B cell (primary cell): ENCODE data around the gene S100A4. TPM values are rescaled to one million over a fixed set of nuclear protein-coding genes. Genes with fewer than 3 reads are reported as not detected.
A peak's percentile ranks its signal among the peaks of the same experiment; 100 is the strongest.

ENCODE experiments used
- ATAC-seq: fragments of 200-7000 bp; cut with Tn5 transposase; one replicate; pipeline ENCODE4 v1.10.0; 2021; ENCODE audit warnings: low read depth, mild to moderate bottlenecking, moderate number of reproducible peaks, moderate library complexity
- CTCF ChIA-PET: fragments of 350-600 bp; sonication (Branson Sonifier 250); formaldehyde crosslinking; loops from one replicate; lab custom pipeline; 2021; ENCODE audit warnings: antibody characterized with exemption, inconsistent platforms; lab: Charles Lee
- POLR2A ChIA-PET: fragments of 350-600 bp; sonication (Branson Sonifier 250); formaldehyde crosslinking; loops from one replicate; lab custom pipeline; 2021; ENCODE audit warnings: antibody characterized with exemption; lab: Charles Lee
- DNase-seq: peaks from one replicate; pipeline ENCODE4 v3.0.0; 2013
- H2AFZ ChIP-seq: 2 replicates; pipeline ENCODE4 v1.6.1; 2012; ENCODE audit warnings: mild to moderate bottlenecking, low read depth, low read length; ENCODE audit not compliant: insufficient read depth, poor library complexity, severe bottlenecking
- H3K27ac ChIP-seq, 2 donors: 1 replicate in 1 of 2; 2 replicates in 1 of 2; pipeline ENCODE4 v1.5.1; 2012 to 2013; ENCODE audit warnings: low read length in 2 of 2, mild to moderate bottlenecking in 2 of 2, moderate library complexity in 1 of 2
- H3K27me3 ChIP-seq, 4 experiments: fragments of 200-600 bp in 1 of 4; sonication (generic) in 1 of 4; replicated peaks in 1 of 4; 1 replicate in 2 of 4; 2 replicates in 2 of 4; pipeline versions ENCODE4 v1.6.1 to v1.7.0; 2013 to 2016; ENCODE audit warnings: low read length in 3 of 4, mild to moderate bottlenecking in 2 of 4, mixed read lengths in 1 of 4, moderate library complexity in 1 of 4; ENCODE audit not compliant: insufficient read depth in 4 of 4, control insufficient read depth in 3 of 4; ENCODE audit errors: control extremely low read depth in 1 of 4
- H3K36me3 ChIP-seq, 2 experiments: replicated peaks in 1 of 2; 1 replicate in 1 of 2; 2 replicates in 1 of 2; pipeline versions ENCODE4 v1.6.1 to v1.7.1; 2013; ENCODE audit warnings: low read length in 1 of 2; ENCODE audit not compliant: insufficient read depth in 2 of 2, control insufficient read depth in 1 of 2; ENCODE audit errors: control extremely low read depth in 1 of 2, extremely low read depth in 1 of 2
- H3K4me1 ChIP-seq, 2 donors: fragments of 200-600 bp in 1 of 2; sonication (generic) in 1 of 2; 1 replicate in 1 of 2; 2 replicates in 1 of 2; pipeline versions ENCODE4 v1.5.1 to v1.6.1; 2013 to 2017; ENCODE audit warnings: low read length in 2 of 2; ENCODE audit not compliant: control insufficient read depth in 2 of 2, insufficient read depth in 2 of 2
- H3K4me2 ChIP-seq: replicated peaks from 2 replicates; pipeline ENCODE3; 2012; ENCODE audit warnings: mild to moderate bottlenecking, low read depth, low read length; ENCODE audit not compliant: poor library complexity, severe bottlenecking
- H3K4me3 ChIP-seq, 5 experiments: fragments of 200-600 bp in 1 of 5; sonication (generic) in 1 of 5; 1 replicate in 3 of 5; 2 replicates in 2 of 5; pipeline versions ENCODE4 v1.5.1 to v1.7.0; 2011 to 2016; ENCODE audit warnings: low read length in 4 of 5, mild to moderate bottlenecking in 4 of 5, low read depth in 2 of 5, control low read depth in 1 of 5, moderate library complexity in 1 of 5; ENCODE audit not compliant: insufficient read depth in 1 of 5; ENCODE audit errors: control extremely low read depth in 1 of 5, extremely low read depth in 1 of 5
- H3K79me2 ChIP-seq: fragments of 200-600 bp; sonication (generic); one replicate; pipeline ENCODE4 v1.6.0; 2016; ENCODE audit warnings: low read length; ENCODE audit not compliant: control insufficient read depth, insufficient read depth
- H3K9ac ChIP-seq: fragments of 200-600 bp; sonication (generic); 2 replicates; pipeline ENCODE4 v1.6.1; 2017; ENCODE audit warnings: mild to moderate bottlenecking, low read length, moderate library complexity
- H3K9me3 ChIP-seq, 3 donors: one replicate each; pipeline versions ENCODE4 v1.6.1 to v1.7.1; 2013; ENCODE audit warnings: low read length in 2 of 3; ENCODE audit not compliant: control insufficient read depth in 2 of 3, insufficient read depth in 1 of 3; ENCODE audit errors: control extremely low read depth in 1 of 3
- H4K20me1 ChIP-seq: 2 replicates; pipeline ENCODE4 v1.6.0; 2012; ENCODE audit warnings: mild to moderate bottlenecking, low read length; ENCODE audit not compliant: insufficient read depth, control insufficient read depth, poor library complexity, severe bottlenecking
- H3K27ac Mint-ChIP-seq: one replicate; pipeline ENCODE4 v1.8.0; 2021; ENCODE audit warnings: mixed read lengths
- H3K27me3 Mint-ChIP-seq: one replicate; pipeline ENCODE4 v1.8.0; 2021; ENCODE audit warnings: mixed read lengths
- H3K4me1 Mint-ChIP-seq: one replicate; pipeline ENCODE4 v1.8.0; 2021; ENCODE audit warnings: mixed read lengths
- H3K4me3 Mint-ChIP-seq: one replicate; pipeline ENCODE4 v1.8.0; 2021; ENCODE audit warnings: mixed read lengths
- H3K9me3 Mint-ChIP-seq: one replicate; pipeline ENCODE4 v1.8.0; 2022; ENCODE audit warnings: mixed read lengths; ENCODE audit not compliant: insufficient read depth
- CTCF ChIP-seq: fragments of 200-600 bp; IDR thresholded peaks from one replicate; pipeline ENCODE4 v1.8.0; 2022; ENCODE audit warnings: antibody characterized with exemption, mild to moderate bottlenecking
- EZH2 ChIP-seq: IDR thresholded peaks from 2 replicates; pipeline ENCODE4 v1.6.1; 2012; ENCODE audit warnings: borderline replicate concordance, low read depth, mild to moderate bottlenecking, moderate library complexity, low read length; ENCODE audit not compliant: insufficient read depth, poor library complexity, severe bottlenecking
- WGBS: methylation state at CpG from one replicate; pipeline ENCODE4 v1.1.5; 2013; ENCODE audit warnings: missing lambda C conversion rate; ENCODE audit not compliant: insufficient coverage; 5-methylcytosine and 5-hydroxymethylcytosine counted together
- intact Hi-C: fragments of 100-400 bp; cut with micrococcal nuclease; formaldehyde crosslinking; loops from one replicate; pipeline ENCODE4 v1.10.0; 2022
- polyA plus RNA-seq: library from polyadenylated mRNA; depleted of rRNA; stranded (reverse); fragments of >200 nt; gene quantifications from 2 replicates; pipeline ENCODE4 v1.2.3, GENCODE V29; 2012
- total RNA-seq, 2 donors: library from RNA; stranded (reverse); fragments of 120-200 nt in 1 of 2; gene quantifications; 1 replicate in 1 of 2; 2 replicates in 1 of 2; pipeline versions ENCODE4 v1.2.3 to v1.2.4, GENCODE V29; 2013 to 2022

Gene S100A4
- total and polyA plus RNA-seq, 2 donors (not counting 1 experiment from before 2014, with no cell fraction given) = 62.7 to 150 TPM

DNA sequence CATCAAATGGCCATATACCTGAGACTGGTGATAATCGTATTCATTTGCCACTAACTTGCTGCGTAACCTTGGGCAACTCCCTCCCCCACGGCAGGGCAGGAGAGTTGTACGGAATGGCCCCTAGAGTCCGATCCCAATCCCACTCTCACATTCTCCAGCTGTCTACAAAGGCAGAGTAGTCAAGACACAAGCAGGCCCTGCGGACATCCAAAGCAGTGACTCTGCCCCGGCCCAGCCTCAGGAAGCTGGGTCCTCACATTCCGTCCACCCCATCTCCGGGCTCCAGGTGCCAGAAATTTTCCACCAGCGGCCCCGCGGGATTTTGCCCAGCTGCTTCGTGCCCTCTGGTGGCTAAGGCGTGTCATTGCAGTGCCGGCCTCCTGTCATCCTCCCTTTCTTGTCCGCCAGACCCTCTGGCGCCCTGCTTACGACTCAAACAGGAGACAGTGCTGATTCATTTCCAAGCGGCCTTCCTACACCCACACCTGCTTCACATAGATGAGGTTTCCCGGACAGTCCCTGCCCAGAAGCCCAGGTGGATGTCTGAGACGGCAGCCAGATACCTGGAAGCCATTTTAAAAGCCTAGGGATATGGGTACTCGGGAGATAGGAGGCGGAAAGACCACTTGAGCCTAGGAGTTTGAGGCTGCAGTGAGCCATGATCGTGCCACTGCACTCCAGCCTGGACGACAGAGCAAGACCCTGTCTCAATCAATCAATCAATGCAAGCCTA, 22.9 kb upstream of the S100A4 start:
- H3K27me3 Mint-ChIP-seq = peaks cover 7% of the 10 kb centered on the region
- no peaks in the 10 kb centered on the region for H3K9me3 ChIP-seq
- H4K20me1 ChIP-seq = no peaks in the 10 kb centered on the region
- H3K9me3 Mint-ChIP-seq = no peaks in the 10 kb centered on the region
- H3K79me2 ChIP-seq = no peaks in the 10 kb centered on the region
- CTCF ChIA-PET = interaction anchor here (0.6 to 7.4 kb wide), 28 partner anchors 9 to 419 kb away, joined by 3 to 227 read pairs (median 4); partner anchors contain the start of genes CRTC2, S100A4, S100A5 and S100A6
- peaks cover 0 to 2% (median 0%) of the 10 kb centered on the region in 4 experiments for H3K27me3 ChIP-seq
- intact Hi-C loops = loop anchor here (1.0 kb wide), 5 partner anchors 35 to 704 kb away; partner anchors contain the start of gene HAX1
- peaks cover 40% of the 10 kb centered on the region for H3K4me1 Mint-ChIP-seq
- H3K36me3 ChIP-seq = no peaks in the 10 kb centered on the region
- ATAC-seq (peak; percentile 39), DNase-seq (peak; percentile 83)
- peak overlapping the region in 1 of 5 experiments; percentile 26 for H3K4me3 ChIP-seq
- H3K27ac ChIP-seq = no peak overlapping the region
- peak overlapping the region; percentile 65 for H3K4me3 Mint-ChIP-seq
- POLR2A ChIA-PET = interaction anchor here (0.6 to 1.4 kb wide), 3 partner anchors 33 to 176 kb away, joined by 4 to 7 read pairs (median 4); partner anchors contain the start of gene S100A6
- H3K27ac Mint-ChIP-seq = peak overlapping the region; percentile 42
- H3K9ac ChIP-seq = no peak overlapping the region
- H3K4me2 ChIP-seq = peak overlapping the region; percentile 62
- peak overlapping the region; percentile 81 for H2AFZ ChIP-seq
- peak; percentile 98 for TF ChIP-seq CTCF
- TF ChIP-seq EZH2 = no peak
- H3K4me1 ChIP-seq = peaks cover 16 to 37% of the 10 kb centered on the region in 2 donors
- 22% methylated on average over 25 of the region's 25 CpGs for WGBS
